Posterior vena cava (tissue), 2 donors: ENCODE data around the gene FNBP1L. TPM values are rescaled to one million over a fixed set of nuclear protein-coding genes. Genes with fewer than 3 reads are reported as not detected.
"Not testable (repeated sequence)": the region's sequence is repeated elsewhere in the genome, so short reads cannot be mapped to it uniquely, and the experiment has no call there.

Source experiments
- DNase-seq: peaks from one replicate; pipeline ENCODE4 v3.0.0-alpha.2; 2020; ENCODE audit warnings: low spot score
- intact Hi-C, 2 donors: fragments of 100-400 bp; cut with DNase I; formaldehyde crosslinking; loops; one replicate each; pipeline versions ENCODE4 v1.14.1 to v1.14.2; 2022 to 2023
- total RNA-seq, 2 donors: library from RNA; stranded (reverse); fragmentation: NEBNext Ultra II Directional; extraction: Animal tissue kit (Norgen Biotek cat#: 25700); gene quantifications; one replicate each; pipeline ENCODE4 v1.2.1, GENCODE V29; 2021
- donor health status: DM: yes; HTN: yes; CAD: no.
- donor health status: DM: yes; HTN: yes; CAD: no.

The FNBP1L gene
- total RNA-seq, 2 donors from 2014 or later: 9.3 to 11.3 TPM

DNA sequence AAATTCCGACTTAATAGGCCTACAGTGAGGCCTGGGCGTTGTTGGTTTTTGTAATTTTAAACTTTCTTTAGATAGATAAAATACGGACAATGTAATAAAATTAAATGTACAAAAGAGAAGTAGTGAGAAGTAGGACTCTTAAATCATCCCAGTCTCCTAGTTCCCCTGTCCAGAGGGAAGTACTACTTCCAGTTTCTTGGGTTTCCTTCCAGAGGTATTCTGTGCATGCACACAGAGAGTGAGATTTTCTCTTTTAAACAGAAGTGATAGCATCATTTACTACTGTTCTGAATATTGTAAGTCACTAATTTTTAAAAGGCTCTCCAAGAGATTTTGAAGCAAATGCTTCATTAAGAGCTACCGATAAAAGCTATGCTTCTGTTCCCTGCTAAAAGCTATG, 7.2 kb upstream of the FNBP1L start:
- intact Hi-C loops: loop anchor here (10.0 kb wide), 2 partner anchors 154 to 374 kb away; no protein-coding TSS in a partner anchor

DNA sequence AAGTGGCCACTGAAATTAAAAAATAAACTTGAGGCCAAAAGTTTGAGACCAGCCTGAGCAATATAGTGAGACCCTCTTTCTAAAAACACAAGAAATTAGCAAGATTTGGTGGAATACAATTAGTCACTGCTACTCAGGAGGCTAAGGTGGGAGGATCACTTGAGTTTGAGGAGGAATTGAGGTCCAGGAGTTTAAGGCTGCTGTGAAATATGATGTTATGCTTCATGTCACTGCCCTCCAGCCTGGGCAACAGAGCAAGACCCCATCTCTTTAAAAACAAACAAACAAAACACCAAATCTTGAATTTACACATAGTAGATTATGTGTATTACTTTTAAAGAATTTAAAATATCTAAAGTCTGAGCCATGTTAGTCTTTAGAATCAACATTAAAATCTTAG, 6.3 kb upstream of the FNBP1L start:
- intact Hi-C loops: loop anchor here (10.0 kb wide), 2 partner anchors 153 to 373 kb away; no protein-coding TSS in a partner anchor
- DNase-seq: no peak

More for the DNA sequence above, 7.2 kb upstream of the FNBP1L start:
- DNase-seq: no peak

DNA sequence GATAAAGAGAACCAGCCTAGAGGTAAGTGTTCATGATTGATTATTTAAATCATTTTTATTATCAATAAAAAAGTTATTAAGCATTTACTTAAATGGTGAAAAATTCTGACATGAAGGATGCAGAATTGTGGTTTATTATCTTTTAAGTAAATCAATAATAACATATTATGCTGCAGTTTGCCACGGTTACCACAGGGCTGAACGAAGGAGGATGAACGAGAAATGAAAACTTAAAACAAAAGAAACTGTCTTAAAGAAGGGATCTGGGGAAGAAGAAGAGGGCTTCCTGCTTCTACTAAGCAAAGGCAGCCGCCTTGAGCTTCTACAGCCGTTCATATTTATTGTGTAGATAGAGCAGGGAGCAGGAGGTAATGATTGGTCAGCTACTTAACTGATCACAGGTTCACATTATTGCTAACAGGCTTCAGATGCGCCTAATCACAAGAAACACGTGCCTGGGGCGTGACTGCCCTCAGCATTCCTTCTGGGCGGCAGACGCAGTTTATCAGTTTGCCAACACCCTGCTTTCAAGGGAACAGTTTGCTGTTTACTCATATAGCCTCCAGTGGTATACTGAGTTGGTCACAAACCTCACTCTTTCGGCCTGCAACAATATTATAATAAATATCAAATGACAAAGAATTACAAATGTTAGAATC, 5.8 kb upstream of the FNBP1L start:
- intact Hi-C loops: loop anchor here (10.0 kb wide), 2 partner anchors 153 to 373 kb away; no protein-coding TSS in a partner anchor
- no peak for DNase-seq

DNA sequence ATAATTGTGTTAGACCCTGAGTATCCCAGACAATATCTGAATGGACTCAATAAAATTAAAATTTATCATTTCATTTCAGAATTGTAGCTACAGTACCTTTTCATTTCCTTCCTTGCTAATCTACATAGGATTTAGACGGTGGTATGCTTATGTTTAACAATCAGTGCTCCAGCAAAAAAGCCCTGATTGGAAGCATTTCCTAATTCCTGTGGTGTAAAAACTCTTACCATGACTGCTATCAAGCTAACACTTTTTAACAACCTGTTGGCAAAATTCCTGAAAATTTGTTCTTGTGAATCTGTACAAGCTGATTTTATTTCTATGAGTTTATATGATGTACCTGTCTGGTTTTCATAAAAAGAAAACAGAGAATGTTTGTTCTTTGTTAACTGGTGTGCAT, 5.2 kb upstream of the FNBP1L start:
- DNase-seq: no peak
- intact Hi-C loops: loop anchor here (10.0 kb wide), 2 partner anchors 152 to 372 kb away; no protein-coding TSS in a partner anchor

DNA sequence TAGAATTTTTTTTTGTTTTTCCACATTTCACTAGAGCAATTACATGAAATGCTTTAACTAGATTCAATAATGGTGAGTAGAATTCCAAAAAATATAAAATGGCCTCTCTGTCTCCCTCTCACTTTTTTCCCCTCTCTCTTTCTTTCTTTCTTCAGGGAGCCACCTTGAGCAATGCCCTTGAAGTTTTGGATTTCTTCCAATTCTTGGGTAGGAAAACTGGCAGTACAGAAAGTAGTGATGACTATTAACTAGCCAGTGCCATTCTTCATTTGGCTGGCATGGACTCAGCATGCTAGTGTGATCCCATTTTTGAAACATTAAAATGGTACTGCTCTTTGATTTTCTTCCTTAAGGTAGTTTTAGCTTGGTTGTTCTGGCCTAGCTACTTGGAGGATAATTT, 4.5 kb upstream of the FNBP1L start:
- intact Hi-C loops: loop anchor here (10.0 kb wide), 2 partner anchors 151 to 371 kb away; no protein-coding TSS in a partner anchor
- DNase-seq: no peak

DNA sequence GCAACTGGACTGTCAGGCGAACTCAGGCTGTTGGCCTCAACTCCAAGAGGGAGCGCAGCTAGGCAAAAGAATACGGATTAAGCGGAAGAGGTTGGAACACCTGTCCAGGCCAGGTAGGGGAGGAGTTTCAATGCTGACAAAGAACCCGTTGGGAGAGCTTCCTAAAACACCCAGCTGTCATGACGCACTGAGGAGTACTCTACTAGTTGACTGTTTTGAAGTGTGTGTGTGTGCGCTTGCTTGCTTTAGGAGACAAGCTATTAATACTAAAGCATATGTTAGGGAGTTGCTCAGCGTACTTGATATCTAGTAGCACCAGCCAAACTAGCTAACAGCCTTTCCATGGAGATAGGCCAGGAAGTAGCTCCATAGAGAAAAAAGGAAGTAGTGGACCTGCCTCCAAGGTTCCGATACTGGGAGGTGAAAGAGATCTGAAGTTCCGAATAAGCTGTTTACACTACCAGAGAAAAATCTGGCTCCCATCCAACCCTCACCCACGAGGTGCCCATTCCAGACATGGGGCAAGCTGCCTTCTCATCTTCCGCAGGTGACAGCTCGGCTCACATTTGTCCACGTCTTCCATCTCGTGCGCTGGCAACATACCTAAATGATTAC, 974 bp upstream of the FNBP1L start:
- DNase-seq: no peak
- intact Hi-C loops: loop anchor here (10.0 kb wide), 2 partner anchors 148 to 368 kb away; no protein-coding TSS in a partner anchor

DNA sequence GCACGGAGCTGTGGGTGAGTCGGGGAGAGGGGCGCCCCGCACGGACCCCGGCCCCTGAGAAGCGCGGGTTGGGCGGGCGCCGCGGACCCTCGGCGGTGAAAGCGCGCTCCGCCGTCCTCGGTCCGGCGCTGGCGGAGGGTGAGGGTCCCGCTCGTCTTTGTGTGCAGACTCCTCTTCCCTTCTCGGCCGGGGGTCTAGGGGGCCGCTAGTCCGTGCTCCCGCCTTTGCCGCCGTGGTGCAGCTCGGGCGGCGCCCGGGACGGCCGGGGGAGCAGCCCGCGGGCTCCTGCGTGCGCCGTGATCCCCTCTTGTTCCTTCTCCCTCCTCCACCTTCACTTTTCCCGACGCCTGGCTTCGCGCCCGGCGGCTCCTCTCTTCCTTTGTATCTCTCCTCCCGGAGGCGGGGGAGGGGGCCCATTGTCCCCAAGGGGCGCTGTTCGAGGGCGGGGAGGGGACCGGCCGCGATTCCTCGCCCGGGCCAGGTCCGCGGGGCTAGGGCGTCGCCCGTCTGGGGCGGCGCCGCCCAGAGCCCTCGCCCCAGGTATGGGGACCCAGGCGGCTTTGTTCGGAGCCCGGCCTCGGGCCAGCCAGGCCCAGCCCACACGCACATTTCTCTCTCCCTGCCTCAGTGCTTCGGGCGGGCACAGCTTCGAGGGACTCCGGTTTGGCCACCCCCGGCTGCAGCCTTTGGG, 519 bp downstream of the FNBP1L start:
- peak; percentile 86 for DNase-seq
- intact Hi-C loops: loop anchor here (1.0 to 10.0 kb wide), 3 partner anchors 31 to 366 kb away; no protein-coding TSS in a partner anchor

DNA sequence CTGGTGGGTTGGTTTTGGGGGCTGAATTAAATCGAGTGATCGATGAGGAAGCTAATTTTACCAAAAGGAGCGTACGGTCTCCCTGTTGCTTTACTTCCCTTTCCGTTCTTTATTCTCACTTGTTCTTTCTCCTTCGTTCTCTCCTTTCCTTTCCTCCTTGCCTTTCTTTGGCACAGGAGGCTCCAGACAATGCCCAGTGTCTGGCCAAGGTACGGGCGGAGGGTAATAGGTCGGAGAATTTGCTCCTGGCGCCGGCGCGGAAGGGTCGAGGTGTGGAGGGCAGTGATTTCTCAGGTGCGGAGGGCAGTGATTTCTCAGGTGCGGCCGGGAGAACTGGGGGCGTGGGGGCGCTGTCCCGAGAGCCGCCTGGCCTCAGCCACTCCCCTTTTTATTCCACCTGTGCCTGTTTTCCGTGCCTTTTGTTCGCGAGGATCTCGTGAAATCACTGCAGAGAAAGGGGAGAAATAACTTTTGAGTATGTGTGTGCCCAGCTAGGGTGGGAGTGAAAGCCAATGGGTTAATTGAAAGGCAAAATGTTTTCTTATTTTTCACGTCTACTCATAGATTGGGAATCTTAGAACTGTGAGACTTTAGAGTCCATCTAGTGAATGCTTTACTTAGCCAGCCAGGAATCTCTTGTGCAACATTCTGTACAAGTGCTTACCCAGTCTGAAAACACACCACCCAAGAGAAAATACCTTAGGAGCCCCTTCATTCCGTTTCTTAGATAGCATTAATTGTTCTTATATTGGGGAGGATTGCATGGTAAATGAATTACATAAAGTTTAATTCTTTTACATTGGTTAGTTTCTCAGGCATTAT, 1.3 kb downstream of the FNBP1L start:
- DNase-seq: no peak
- intact Hi-C loops: loop anchor here (1.0 to 10.0 kb wide), 3 partner anchors 30 to 366 kb away; no protein-coding TSS in a partner anchor

DNA sequence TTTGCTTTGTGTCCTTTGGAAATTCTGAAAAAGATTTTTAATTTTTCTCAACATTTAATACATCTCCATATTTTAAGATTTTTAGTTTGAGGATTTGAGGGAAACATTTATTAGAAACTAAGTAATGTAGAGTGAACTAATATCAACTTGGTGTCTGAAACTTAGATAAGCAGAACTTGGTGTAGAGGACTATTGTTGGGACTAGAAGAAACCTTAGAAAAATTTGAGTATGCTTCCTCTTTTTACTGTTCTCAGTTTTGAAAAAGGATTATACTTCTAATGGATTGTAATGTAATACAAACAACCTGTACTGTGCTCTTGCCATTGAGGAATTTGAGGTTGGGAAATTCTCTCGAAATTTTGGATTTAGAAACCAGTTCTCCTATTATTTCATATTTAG, 2.4 kb downstream of the FNBP1L start:
- intact Hi-C loops: no loop called here
- DNase-seq: no peak

DNA sequence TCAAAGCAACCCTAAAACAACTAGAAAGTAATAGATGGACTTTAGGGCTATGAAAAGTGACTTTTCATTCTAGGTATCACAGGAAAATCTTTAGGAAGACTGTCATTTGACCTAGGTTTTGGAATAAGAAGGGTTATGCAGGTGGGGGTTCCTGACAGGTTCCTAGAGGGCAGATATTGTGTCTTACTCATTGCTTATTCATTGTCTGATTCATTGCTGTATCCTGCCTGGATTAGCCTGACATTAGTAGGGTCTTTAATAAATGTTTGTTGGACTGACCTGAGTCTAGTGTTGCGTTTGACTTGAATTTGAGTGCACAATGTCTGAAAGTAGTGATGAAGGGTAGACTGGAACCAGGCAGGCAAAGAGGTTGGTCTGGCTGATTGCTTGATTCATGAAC, 6.0 kb downstream of the FNBP1L start:
- intact Hi-C loops: no loop called here
- no peak for DNase-seq

DNA sequence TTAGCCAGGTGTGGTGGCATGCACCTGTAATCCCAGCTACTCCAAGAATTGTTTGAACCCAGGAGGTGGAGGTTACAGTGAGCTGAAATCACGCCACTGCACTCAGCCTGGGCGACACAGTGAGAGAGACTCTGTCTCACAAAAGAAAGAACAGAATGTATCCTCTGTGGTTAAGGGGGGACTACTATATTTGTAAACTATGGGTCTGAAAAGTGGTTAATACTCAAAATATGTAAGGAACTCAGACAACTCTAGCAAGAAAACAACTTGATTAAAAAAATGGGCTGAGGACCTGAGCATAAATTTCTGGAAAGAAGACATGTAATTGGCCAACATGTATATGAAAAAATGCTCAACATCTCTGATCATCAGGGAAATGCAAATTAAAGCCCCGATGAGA, 11.2 kb downstream of the FNBP1L start:
- intact Hi-C loops: no loop called here
- DNase-seq: no peak

DNA sequence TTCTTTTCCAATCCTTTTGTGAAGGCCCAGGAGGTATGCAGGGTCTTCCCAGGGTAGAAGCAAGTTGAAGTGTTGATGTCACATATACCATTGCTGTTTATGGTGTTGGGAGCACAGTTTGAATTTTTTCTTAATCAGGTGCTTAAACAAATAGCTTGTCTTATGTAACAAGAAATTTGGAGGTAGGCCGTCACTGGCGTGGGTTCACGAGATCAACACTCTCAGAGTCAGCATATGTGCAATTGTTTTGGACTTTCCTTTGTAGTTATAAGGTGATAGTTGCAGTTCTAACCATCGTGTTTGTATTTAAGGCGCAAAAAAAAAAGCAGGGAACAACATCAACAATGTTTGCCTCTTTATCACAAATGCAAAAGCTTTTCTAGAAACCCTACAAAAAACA, 13.3 kb downstream of the FNBP1L start:
- DNase-seq: no peak
- intact Hi-C loops: no loop called here

DNA sequence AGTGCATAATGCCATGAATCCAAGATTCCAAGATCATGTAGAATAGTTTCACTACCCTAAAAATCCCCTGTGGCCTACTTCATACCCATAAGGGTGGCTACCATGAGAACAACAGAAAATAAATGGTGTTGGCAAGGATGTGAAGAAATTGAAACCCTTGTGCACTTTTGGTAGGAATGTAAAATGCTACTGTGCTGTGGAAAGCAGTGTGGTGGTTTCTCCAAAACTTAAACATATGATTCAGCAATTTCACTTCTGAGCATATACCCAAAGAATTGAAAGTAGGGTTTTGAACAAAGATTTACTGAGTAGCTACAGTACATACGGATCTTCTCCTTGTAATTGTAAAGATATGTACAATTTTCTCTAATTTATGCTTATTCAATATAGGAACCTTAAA, 16.0 kb downstream of the FNBP1L start:
- DNase-seq: no peak
- intact Hi-C loops: no loop called here

DNA sequence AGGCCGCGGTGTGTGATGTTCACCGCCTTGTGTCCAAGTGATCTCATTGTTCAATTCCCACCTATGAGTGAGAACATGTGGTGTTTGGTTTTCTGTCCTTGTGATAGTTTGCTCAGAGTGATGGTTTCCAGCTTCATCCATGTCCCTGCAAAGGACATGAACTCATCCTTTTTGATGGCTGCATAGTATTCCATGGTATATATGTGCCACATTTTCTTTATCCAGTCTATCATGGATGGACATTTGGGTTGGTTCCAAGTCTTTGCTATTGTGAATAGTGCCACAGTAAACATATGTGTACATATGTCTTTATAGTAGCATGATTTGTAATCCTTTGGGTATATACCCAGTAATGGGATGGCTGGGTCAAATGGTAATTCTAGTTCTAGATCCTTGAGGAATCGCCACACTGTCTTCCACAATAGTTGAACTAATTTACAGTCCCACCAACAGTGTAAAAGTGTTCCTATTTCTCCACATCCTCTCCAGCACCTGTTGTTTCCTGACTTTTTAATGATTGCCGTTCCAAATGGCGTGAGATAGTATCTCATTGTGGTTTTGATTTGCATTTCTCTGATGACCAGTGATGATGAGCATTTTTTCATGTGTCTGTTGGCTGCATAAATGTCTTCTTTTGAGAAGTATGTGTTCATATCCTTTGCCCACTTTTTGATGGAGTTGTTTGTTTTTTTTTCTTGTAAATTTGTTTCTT, 17.6 kb downstream of the FNBP1L start:
- intact Hi-C loops, DNase-seq: not testable (repeated sequence)

DNA sequence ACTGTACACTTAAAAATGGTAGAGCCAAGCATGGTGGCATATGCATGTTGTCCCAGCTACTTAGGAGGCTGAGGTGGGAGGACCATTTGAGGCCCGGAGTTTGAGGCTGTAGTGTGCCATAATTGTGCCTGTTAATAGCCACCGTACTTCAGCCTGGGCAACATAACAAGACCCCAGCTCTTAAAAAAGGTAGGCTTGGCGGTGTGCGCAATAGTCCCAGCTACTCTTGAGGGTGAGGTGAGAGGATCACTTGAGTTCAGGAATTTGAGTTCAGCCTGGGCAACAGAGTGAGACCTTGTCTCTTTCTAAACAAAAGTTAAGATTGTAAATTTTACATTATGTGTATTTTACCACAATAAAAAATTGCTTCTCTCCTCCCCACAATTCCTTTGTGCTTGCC, 19.7 kb downstream of the FNBP1L start:
- DNase-seq: no peak
- intact Hi-C loops: no loop called here

DNA sequence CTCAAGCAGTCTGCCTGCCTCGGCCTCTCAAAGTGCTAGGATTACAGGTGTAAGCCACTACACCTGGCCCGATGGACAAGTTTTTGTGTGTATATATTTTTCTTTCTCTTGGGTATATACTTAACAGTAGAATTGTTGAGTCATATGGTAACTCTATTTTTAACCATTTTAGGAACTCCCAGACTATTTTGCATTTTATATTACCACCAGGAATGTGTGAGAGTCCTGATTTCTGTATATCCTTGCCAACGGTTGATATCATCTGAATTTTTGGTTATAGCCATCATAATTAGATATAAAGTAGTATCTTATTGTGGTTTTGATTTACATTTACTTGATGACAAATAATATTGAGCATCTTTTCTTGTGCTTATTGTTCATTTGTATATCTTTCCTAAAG, 20.7 kb downstream of the FNBP1L start:
- intact Hi-C loops: no loop called here
- DNase-seq: no peak

DNA sequence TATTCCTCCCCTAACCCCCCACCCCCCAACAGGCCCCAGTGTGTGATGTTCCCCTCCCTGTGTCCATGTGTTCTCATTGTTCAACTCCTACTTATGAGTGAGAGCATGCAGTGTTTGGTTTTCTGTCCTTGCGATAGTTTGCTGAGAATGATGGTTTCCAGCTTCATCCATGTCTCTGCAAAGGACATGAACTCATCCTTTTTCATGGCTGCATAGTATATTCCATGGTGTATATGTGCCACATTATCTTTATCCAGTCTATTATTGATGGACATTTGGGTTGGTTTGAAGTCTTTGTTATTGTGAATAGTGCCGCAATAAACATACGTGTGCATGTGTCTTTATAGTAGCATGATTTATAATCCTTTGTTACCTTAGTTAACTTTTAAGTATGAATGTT, 21.3 kb downstream of the FNBP1L start:
- DNase-seq, intact Hi-C loops: not testable (repeated sequence)

DNA sequence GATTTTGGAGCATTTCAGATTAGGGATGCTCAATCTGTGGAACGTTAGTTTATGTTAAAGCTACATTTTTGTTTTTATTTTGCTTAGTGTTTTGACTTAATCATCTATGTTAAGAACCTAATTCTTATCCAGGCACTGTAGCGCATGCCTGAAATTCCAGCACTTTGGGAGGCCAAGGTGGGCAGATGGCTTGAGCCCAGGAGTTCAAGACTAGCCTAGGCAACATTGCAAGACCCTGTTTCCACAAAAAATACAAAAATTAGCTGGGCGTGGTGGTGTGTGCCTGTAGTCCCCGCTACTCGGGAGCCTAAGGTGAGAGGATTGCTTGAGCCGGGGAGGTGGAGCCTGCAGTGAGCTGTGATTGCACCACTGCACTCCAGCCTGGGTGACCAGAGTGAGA, 23.4 kb downstream of the FNBP1L start:
- intact Hi-C loops: no loop called here
- DNase-seq: no peak

DNA sequence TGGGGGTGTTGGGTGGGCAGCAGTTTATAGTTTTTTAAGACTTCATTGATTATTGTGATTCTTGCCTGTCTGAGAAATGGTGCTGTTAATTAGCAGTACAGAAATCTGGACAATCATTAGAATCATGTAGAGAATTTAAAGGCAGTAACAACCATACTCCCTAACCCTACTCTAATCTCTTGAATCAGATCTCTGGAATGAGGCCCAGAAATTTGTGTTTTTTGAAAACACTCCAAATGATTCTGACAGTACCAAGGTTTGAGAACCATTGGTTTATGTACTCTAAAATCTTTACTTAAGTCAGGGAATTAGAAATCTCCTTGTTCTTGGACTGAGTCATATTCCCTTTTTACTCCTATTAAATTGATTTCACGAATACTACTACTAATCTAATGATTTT, 24.0 kb downstream of the FNBP1L start:
- intact Hi-C loops: no loop called here
- DNase-seq: no peak
